Activated B cell treated with CpG ODN at 0.5 μM for 24 hours (primary cell): Measurements from ENCODE around the gene PROCR. TPM values are rescaled to one million over a fixed set of nuclear protein-coding genes. Genes with fewer than 3 reads are reported as not detected.
"Not testable (repeated sequence)": the region's sequence is repeated elsewhere in the genome, so short reads cannot be mapped to it uniquely, and the experiment has no call there.

ENCODE experiments used
- ATAC-seq: fragments of 200-7000 bp; cut with Tn5 transposase; one replicate; pipeline ENCODE4 v1.10.0; 2021; ENCODE audit warnings: low read depth, mild to moderate bottlenecking, moderate library complexity
- CTCF ChIA-PET: fragments of 350-600 bp; sonication (Branson Sonifier 250); formaldehyde crosslinking; loops from one replicate; lab custom pipeline; 2021; ENCODE audit warnings: antibody characterized with exemption; lab: Charles Lee
- POLR2A ChIA-PET: fragments of 350-600 bp; sonication (Branson Sonifier 250); formaldehyde crosslinking; loops from one replicate; lab custom pipeline; 2021; ENCODE audit warnings: antibody characterized with exemption; lab: Charles Lee
- DNase-seq: peaks from one replicate; pipeline ENCODE4 v3.0.0; 2022
- H3K27ac Mint-ChIP-seq: one replicate; pipeline ENCODE4 v1.8.0; 2020; ENCODE audit warnings: mixed read lengths
- H3K27me3 Mint-ChIP-seq: one replicate; pipeline ENCODE4 v1.8.0; 2021; ENCODE audit warnings: mixed read lengths
- H3K36me3 Mint-ChIP-seq: one replicate; pipeline ENCODE4 v1.8.0; 2021; ENCODE audit warnings: low read depth, mixed read lengths
- H3K4me1 Mint-ChIP-seq: one replicate; pipeline ENCODE4 v1.8.0; 2021; ENCODE audit warnings: mixed read lengths
- H3K4me3 Mint-ChIP-seq: one replicate; pipeline ENCODE4 v1.8.0; 2020; ENCODE audit warnings: mild to moderate bottlenecking, mixed read lengths
- H3K9me3 Mint-ChIP-seq: one replicate; pipeline ENCODE4 v1.8.0; 2020; ENCODE audit warnings: mixed read lengths
- CTCF ChIP-seq: fragments of 200-600 bp; IDR thresholded peaks from one replicate; pipeline ENCODE4 v1.8.0; 2022; ENCODE audit warnings: antibody characterized with exemption, mild to moderate bottlenecking
- intact Hi-C: fragments of 100-400 bp; cut with micrococcal nuclease; formaldehyde crosslinking; loops from one replicate; pipeline ENCODE4 v1.15.1; 2024
- total RNA-seq: library from RNA; stranded (reverse); gene quantifications from 2 replicates; pipeline ENCODE4 v1.2.3, GENCODE V29; 2022

PROCR gene
- total RNA-seq, 1 donor from 2014 or later: 0.40 TPM

- intact Hi-C loops: no loop called here
- no peak for ATAC-seq
- CTCF ChIA-PET: no interaction called here
Measured at GRCh38 chr20:35150846-35151579, 20.9 kb upstream of the PROCR start.

GRCh38 chr20:35151736-35152135 lies 20.1 kb upstream of the PROCR start:
- no peak overlapping the region for H3K27ac Mint-ChIP-seq
- CTCF ChIA-PET: no interaction called here
- ATAC-seq (no peak), DNase-seq (no peak)
- H3K4me3 Mint-ChIP-seq: no peak overlapping the region
- peaks cover 5% of the 10 kb centered on the region for H3K36me3 Mint-ChIP-seq
- peaks cover 17% of the 10 kb centered on the region for H3K4me1 Mint-ChIP-seq
- H3K27me3 Mint-ChIP-seq: no peaks in the 10 kb centered on the region
- intact Hi-C loops: no loop called here
- H3K9me3 Mint-ChIP-seq: no peaks in the 10 kb centered on the region
- no peak for TF ChIP-seq CTCF
- POLR2A ChIA-PET: no interaction called here

More at GRCh38 chr20:35150846-35151579, 20.9 kb upstream of the PROCR start:
- no peak for DNase-seq
- Mint-ChIP-seq H3K4me3 (no peak overlapping the region), H3K27me3 (no peaks in the 10 kb centered on the region), H3K36me3 (peaks cover 6% of the 10 kb centered on the region), H3K9me3 (no peaks in the 10 kb centered on the region), H3K4me1 (peaks cover 23% of the 10 kb centered on the region), H3K27ac (no peak overlapping the region)
- no peak for TF ChIP-seq CTCF
- POLR2A ChIA-PET: no interaction called here

DNA sequence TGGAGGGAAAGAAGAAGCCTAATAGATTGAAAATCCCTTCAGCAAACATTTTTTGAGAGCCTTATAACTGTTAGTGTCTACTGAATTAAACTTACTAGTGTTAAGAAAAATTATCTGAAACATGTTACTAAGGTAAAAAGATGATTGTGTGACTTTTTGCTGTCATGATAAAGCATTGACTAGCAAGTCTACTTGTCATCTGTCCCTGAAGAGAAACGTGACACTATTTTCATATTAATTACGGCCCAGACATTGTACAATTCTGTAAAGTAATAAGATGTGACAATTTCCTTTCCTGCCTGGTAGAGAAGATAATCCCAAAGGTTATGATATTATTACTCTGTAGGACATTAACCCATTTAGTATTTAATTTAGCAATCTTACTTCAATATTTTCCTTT lies 15.9 kb upstream of the PROCR start:
- H3K4me3 Mint-ChIP-seq: no peak overlapping the region
- ChIA-PET CTCF (no interaction called here), POLR2A (interaction anchor here (1.0 kb wide), 1 partner anchor 447 kb away, joined by 3 read pairs; no protein-coding TSS in a partner anchor)
- ATAC-seq (no peak), DNase-seq (no peak)
- peaks cover 4% of the 10 kb centered on the region for H3K4me1 Mint-ChIP-seq
- no peak overlapping the region for H3K27ac Mint-ChIP-seq
- H3K9me3 Mint-ChIP-seq: no peaks in the 10 kb centered on the region
- intact Hi-C loops: no loop called here
- no peak for TF ChIP-seq CTCF
- no peaks in the 10 kb centered on the region for H3K36me3 Mint-ChIP-seq
- no peaks in the 10 kb centered on the region for H3K27me3 Mint-ChIP-seq

DNA sequence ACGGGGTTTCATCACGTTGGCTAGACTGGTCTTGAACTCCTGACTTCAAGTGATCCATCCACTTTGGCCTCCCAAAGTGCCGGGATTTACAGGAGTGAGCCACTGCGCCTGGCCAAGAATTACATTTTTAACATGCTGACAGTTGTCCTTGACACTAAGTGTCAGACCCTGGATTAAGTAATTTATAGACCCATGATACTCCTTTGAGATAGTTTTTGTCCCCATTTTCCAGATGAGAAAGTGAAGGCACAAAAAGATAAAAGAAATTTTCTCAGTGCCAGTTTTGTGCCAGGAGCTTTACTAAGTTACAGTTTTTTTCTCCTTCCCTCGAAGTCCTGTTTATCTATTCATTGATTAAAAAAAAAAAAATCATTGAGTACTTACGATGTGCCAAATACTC lies 14.9 kb upstream of the PROCR start:
- intact Hi-C loops: no loop called here
- no peaks in the 10 kb centered on the region for H3K9me3 Mint-ChIP-seq
- CTCF ChIA-PET: no interaction called here
- H3K4me3 Mint-ChIP-seq: no peak overlapping the region
- no peak overlapping the region for H3K27ac Mint-ChIP-seq
- ATAC-seq: no peak
- peaks cover 8% of the 10 kb centered on the region for H3K4me1 Mint-ChIP-seq
- H3K36me3 Mint-ChIP-seq: no peaks in the 10 kb centered on the region
- TF ChIP-seq CTCF: no peak
- no peak for DNase-seq
- POLR2A ChIA-PET: no interaction called here
- no peaks in the 10 kb centered on the region for H3K27me3 Mint-ChIP-seq

- H3K27ac Mint-ChIP-seq, DNase-seq, H3K4me1 Mint-ChIP-seq, POLR2A ChIA-PET, H3K4me3 Mint-ChIP-seq, H3K27me3 Mint-ChIP-seq, ATAC-seq, H3K9me3 Mint-ChIP-seq, intact Hi-C loops, CTCF ChIA-PET, H3K36me3 Mint-ChIP-seq: not testable (repeated sequence)
Measured at GRCh38 chr20:35160341-35160740, 11.5 kb upstream of the PROCR start.

DNA sequence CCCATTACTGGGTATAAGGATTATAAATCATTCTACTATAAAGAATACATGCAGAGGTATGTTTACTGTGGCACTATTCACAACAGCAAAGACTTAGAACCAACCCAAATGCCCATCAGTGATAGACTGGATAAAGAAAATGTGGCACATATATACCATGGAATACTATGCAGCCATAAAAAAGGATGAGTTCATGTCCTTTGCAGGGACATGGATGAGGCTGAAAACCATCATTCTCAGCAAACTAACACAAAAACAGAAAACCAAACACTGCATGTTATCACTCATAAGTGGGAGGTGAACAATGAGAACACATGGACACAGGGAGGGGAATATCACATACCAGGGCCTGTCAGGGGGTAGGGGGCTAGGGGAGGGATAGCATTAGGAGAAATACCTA lies 7.3 kb upstream of the PROCR start:
- H3K9me3 Mint-ChIP-seq, POLR2A ChIA-PET, DNase-seq, H3K27ac Mint-ChIP-seq, CTCF ChIA-PET, H3K4me3 Mint-ChIP-seq, intact Hi-C loops, H3K4me1 Mint-ChIP-seq, ATAC-seq, H3K36me3 Mint-ChIP-seq, H3K27me3 Mint-ChIP-seq: not testable (repeated sequence)
